NCI-H345 treated with DMSO at 0.1 percent for 48 hours (cell line): ENCODE data around the gene APOC3.

Experiments
- DNase-seq: peaks from one replicate; lab custom pipeline; 2025; ENCODE audit not compliant: unreplicated experiment; lab: John Stamatoyannopoulos, UW

APOC3 gene

GRCh38 chr11:116871248-116871647 lies 41.5 kb downstream of the APOC3 start:
- DNase-seq = no peak

GRCh38 chr11:116873381-116873780 lies 43.7 kb downstream of the APOC3 start:
- no peak for DNase-seq

- no peak for DNase-seq
Measured at GRCh38 chr11:116874251-116874650, 44.5 kb downstream of the APOC3 start.

- DNase-seq = no peak
Measured at GRCh38 chr11:116875194-116875593, 45.5 kb downstream of the APOC3 start.

GRCh38 chr11:116876656-116877055 lies 46.9 kb downstream of the APOC3 start:
- DNase-seq = no peak

- peak; percentile 30 for DNase-seq
Measured at GRCh38 chr11:116879800-116880625, 50.3 kb downstream of the APOC3 start.

- DNase-seq = no peak
Measured at GRCh38 chr11:116881143-116881542, 51.4 kb downstream of the APOC3 start.

GRCh38 chr11:116882386-116882785 lies 52.7 kb downstream of the APOC3 start:
- no peak for DNase-seq
